WERI-Rb-1 (cell line): Measurements from ENCODE around the gene OCSTAMP.

Source experiments
- DNase-seq: peaks from one replicate; pipeline ENCODE4 v3.0.0-alpha.2; 2020
- H3K27ac ChIP-seq: fragments of 250-450 bp; sonication (Bioruptor Pico); 2 replicates; pipeline ENCODE4 v1.5.1; 2020; ENCODE audit warnings: mild to moderate bottlenecking, moderate library complexity
- H3K27me3 ChIP-seq: fragments of 250-450 bp; sonication (Bioruptor Pico); 2 replicates; pipeline ENCODE4 v1.5.1; 2021; ENCODE audit warnings: mild to moderate bottlenecking, low read depth, moderate library complexity; ENCODE audit not compliant: insufficient read depth, severe bottlenecking
- H3K36me3 ChIP-seq: fragments of 250-450 bp; sonication (Bioruptor Pico); 2 replicates; pipeline ENCODE4 v1.5.1; 2020; ENCODE audit warnings: mild to moderate bottlenecking, moderate library complexity
- H3K4me3 ChIP-seq: 2 replicates; pipeline ENCODE4 v1.5.1; 2011; ENCODE audit warnings: low read depth, mild to moderate bottlenecking, control low read depth, low read length
- H3K9me3 ChIP-seq: fragments of 250-450 bp; sonication (Bioruptor Pico); 2 replicates; pipeline ENCODE4 v1.5.1; 2021; ENCODE audit warnings: mild to moderate bottlenecking, moderate library complexity; ENCODE audit not compliant: severe bottlenecking
- TF ChIP-seq, protein P1 (sequence below): IDR thresholded peaks from 2 replicates; pipeline ENCODE4 v1.5.1; 2011; ENCODE audit warnings: low read depth, mild to moderate bottlenecking, control low read depth, inconsistent platforms, low read length

The OCSTAMP gene

DNA sequence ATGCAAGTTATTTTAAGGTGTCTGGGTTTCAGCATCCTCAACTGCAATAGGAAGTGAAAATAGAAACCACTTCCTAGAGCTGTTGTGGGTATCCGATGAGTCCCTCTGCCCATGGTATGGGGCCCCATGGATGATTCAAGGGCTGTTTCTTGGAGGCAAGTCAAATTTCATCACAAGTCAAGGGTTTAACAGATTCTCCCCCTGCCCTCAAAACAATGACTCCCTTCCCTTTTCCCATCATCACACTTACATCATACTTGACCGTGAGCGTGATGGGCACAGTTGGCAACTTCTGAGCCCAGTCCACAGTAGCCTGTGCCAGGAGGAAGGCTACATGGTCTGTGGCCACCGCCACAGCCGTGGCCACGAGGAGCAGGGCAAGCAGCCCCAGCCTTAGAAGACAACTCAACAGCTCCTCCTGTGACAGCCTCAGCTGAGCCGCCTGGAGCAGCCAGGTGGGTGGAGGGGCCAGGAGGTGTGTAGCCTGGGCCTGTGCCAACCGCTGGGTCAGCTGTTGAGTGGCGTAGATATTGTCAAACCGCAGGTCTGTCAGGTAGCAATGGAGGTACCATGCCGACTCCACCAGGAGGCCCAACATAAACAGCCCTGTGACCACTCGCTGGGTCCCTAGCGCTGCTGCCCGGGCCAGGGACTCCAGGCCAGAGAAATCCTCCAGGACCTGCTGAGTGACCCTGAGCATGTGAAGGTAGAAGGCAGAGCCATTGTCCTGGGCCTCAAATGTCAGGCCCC lies 5.2 kb downstream of the OCSTAMP start:
- DNase-seq, result no peak
- H3K27ac ChIP-seq, result no peak overlapping the region

DNA sequence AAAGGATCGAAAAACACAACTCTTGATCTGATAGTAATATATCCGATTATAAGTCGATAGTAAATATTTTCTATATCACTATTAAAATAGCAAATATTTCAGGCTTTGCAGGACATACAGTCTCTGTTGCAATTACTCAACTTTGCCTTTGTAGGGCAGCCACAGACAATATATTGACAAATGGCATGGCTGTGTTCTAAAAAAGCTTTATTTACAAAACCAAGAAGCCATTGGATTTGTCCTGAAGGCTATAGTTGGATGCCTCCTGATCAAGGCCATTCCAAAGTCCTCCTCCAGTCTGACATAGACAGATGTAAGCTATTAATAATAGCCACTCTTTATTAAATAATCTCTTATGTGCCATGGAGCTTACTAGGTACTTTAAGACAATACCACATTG lies 5.9 kb downstream of the OCSTAMP start:
- TF ChIP-seq, protein P1, sequence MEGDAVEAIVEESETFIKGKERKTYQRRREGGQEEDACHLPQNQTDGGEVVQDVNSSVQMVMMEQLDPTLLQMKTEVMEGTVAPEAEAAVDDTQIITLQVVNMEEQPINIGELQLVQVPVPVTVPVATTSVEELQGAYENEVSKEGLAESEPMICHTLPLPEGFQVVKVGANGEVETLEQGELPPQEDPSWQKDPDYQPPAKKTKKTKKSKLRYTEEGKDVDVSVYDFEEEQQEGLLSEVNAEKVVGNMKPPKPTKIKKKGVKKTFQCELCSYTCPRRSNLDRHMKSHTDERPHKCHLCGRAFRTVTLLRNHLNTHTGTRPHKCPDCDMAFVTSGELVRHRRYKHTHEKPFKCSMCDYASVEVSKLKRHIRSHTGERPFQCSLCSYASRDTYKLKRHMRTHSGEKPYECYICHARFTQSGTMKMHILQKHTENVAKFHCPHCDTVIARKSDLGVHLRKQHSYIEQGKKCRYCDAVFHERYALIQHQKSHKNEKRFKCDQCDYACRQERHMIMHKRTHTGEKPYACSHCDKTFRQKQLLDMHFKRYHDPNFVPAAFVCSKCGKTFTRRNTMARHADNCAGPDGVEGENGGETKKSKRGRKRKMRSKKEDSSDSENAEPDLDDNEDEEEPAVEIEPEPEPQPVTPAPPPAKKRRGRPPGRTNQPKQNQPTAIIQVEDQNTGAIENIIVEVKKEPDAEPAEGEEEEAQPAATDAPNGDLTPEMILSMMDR, result no peak
- H3K27me3 ChIP-seq, result no peaks in the 10 kb centered on the region

More for the DNA sequence above, 5.2 kb downstream of the OCSTAMP start:
- Histone ChIP-seq H3K9me3 (no peaks in the 10 kb centered on the region), H3K36me3 (no peaks in the 10 kb centered on the region), H3K4me3 (no peak overlapping the region), H3K27me3 (no peaks in the 10 kb centered on the region)
- TF ChIP-seq, protein P1, result no peak

DNA sequence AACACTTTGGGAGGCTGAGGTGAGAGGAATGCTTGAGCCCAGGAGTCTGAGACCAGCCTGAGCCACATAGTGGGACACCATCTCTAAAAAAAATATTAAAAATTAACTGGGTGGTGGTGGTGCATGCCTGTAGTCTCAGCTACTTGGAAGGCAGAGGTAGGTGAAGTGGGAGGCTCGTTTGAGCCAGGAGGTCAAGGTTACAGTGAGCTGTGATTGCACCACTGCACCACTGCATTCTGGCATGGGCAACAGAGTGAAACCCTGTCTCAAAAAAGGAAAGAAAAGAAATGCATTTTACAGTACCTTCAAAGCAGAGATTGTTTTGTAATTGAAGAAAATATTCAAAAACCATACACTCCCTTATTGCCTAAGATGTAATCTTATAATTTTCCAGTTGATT lies 6.5 kb downstream of the OCSTAMP start:
- Histone ChIP-seq H3K27ac (no peak overlapping the region), H3K27me3 (no peaks in the 10 kb centered on the region)

More for the DNA sequence above, 5.9 kb downstream of the OCSTAMP start:
- no peak overlapping the region for H3K4me3 ChIP-seq
- no peaks in the 10 kb centered on the region for H3K9me3 ChIP-seq
- DNase-seq, result no peak
- H3K27ac ChIP-seq, result no peak overlapping the region
- no peaks in the 10 kb centered on the region for H3K36me3 ChIP-seq

DNA sequence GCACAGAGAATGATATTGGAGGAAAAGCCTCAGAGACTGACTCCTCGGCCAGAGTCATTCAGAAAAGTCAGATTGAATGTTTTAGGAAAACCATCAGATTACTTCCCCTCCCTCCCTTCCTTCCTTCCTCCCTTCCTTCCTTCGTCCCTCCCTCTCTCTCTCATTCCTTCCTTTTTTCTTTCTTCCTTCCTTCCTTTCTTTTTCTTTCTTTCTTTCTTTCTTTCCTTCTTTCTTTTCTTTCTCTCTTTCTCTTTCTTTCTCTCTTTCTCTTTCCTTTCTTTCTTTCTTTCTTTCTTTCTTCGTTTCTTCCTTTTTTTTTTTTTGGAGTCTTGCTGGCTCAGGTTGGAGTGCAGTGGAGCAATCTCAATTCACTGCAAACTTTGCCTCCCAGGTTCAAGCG lies 7.4 kb downstream of the OCSTAMP start:
- Histone ChIP-seq H3K4me3 (no peak overlapping the region), H3K36me3 (no peaks in the 10 kb centered on the region), H3K9me3 (no peaks in the 10 kb centered on the region), H3K27ac (no peak overlapping the region), H3K27me3 (no peaks in the 10 kb centered on the region)
- TF ChIP-seq, protein P1, result no peak
- no peak for DNase-seq

More for the DNA sequence above, 6.5 kb downstream of the OCSTAMP start:
- no peak for DNase-seq
- Histone ChIP-seq H3K4me3 (no peak overlapping the region), H3K9me3 (no peaks in the 10 kb centered on the region), H3K36me3 (no peaks in the 10 kb centered on the region)
- TF ChIP-seq, protein P1, result no peak

DNA sequence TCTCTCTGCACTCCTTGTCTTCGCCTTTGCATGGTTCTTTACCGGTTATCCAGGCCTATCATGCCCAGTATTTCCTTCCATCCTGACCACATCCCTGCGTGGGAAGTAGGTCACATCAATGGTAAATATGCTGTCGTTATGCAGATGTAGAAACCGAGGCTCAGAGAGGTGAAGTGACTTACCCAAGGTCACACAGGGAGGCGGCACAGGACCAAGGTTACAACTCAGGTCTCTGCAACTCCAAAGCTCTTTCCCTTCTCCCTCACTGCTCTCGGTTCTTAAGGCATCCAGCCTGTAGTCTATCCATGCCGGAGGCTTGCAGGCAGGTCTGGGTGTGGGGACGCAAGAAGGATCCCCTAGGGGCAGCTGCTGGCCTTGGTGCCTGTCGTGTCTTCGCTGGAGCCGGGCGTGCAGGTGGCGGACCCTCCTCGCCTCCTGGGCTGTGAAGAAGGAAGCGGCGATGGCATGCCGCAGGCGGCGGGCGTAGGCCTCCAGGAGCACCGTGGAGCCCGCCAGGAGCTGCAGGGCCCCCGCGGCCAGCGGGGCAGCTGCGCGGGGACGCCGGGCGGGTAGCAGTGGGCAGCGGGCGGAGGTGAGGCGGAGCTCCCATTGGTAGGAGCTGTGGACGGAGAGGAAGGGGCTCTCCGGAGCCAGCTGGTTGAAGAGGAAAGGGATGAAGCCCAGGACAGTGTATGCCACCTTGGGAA lies 9.1 kb downstream of the OCSTAMP start:
- Histone ChIP-seq H3K9me3 (no peaks in the 10 kb centered on the region), H3K27me3 (no peaks in the 10 kb centered on the region), H3K27ac (no peak overlapping the region), H3K4me3 (no peak overlapping the region), H3K36me3 (no peaks in the 10 kb centered on the region)
- no peak for DNase-seq
- TF ChIP-seq, protein P1, result no peak
